SW480 (cell line): ENCODE measurements around the gene CAPZA1.

Experiments
- DNase-seq: peaks from one replicate; pipeline ENCODE4 v3.0.0-alpha.2; 2016; ENCODE audit warnings: low spot score

The CAPZA1 gene

DNA sequence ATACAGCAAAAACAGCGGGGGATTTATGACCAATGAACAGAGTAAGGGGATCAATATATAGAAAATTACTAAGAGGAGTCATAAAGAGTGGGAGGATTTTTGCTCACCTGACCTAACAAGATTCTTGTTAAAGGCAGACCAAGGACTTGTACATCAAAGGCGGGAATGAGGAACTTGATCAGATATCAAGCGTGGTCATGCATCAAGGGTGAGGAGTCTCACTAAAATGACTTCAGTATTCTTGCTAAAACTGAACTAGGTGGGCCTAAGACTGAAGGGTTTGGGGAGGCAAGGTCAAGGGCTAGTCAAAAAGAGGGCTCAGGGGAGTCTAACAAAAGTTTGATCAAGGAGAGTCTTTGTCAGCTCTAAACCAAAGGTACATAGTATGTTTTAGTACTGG lies 56.9 kb downstream of the CAPZA1 start:
- DNase-seq = no peak

- no peak for DNase-seq
Observed at GRCh38 chr1:112677501-112677900, 57.9 kb downstream of the CAPZA1 start.

DNA sequence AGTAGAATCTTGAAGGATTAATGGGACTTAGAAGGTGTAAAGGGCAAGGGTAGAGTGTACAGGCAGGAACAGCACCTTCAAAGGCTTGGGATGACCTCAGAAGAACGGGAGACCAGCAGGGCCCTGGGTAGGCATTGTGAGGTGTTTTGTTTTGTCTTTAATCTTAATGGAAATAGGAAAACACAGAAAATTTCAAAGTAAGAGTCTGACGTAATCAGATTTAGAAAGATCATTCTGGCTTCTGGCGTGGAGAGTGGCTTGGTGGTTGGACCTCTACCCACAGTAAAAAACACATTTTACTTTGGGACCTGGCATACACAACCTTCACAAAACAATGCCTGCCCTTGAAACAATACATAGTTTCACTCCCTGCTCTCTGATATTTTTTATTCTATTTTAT lies 59.0 kb downstream of the CAPZA1 start:
- no peak for DNase-seq

GRCh38 chr1:112685913-112686312 lies 66.3 kb downstream of the CAPZA1 start:
- no peak for DNase-seq

GRCh38 chr1:112686417-112686816 lies 66.8 kb downstream of the CAPZA1 start:
- no peak for DNase-seq

GRCh38 chr1:112686835-112687234 lies 67.2 kb downstream of the CAPZA1 start:
- DNase-seq = peak; percentile 8

- DNase-seq = no peak
Observed at GRCh38 chr1:112687361-112687760, 67.7 kb downstream of the CAPZA1 start.

DNA sequence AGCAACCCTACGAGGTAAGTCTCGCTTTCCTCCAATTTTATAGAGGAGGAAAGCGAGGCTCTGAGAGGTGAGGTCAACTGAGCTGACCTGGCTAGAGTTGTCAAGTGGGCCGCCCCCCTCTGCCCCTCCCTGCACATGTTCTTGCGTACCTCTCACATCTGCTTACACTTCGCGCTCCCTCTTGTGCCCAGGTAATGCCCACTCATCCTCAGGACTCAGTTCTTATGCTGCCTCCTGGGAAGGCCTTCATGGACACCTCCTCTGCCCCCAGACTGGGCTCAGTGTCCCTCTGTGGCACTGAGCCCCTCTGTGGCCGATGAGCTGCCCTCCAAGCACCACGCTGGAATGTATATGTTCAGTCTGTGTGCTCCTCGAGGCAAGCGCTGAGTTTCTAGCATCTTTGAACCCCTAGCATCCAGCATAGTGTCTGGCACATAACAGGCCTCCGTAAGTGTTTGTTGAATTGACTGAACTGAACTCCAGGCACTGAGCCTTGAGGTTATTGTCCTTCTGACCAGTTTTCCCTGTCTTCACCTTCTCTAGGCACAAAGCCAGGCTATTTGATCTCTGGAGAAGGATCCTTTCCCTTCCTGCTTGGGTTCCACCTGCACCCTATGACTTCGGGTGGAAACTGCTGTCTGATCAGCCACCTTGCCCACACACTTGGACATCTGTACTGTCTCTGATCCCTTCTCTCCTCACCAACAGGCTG lies 68.3 kb downstream of the CAPZA1 start:
- no peak for DNase-seq

GRCh38 chr1:112688781-112689193 lies 69.2 kb downstream of the CAPZA1 start:
- no peak for DNase-seq

DNA sequence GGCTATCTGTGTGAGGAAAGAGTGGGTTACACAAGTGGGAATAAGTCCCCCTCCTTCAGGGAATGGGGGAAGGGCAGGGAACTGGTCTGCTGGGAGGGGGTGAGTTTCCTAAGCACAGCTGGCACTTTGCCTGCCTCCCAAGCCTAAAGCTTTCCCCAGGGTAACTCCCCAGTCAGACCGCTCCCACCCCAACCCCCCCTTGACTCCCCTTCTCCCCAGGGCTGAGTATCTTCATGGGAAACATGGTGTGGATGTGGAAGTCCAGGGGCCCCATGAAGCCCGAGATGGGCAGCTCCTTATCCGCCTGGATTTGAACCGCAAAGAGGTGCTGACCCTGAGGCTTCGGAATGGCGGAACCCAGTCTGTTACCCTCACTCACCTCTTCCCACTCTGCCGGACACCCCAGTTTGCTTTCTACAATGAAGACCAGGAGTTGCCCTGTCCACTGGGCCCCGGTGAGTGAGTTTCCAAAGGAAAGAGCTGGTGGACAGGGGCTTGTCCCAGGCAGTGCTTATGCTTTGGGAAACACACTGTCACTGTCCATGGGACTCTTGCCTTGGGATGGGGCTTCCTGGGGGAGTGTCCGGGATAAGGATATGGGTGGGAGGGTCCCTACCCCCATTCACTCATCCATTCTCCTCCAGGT lies 69.7 kb downstream of the CAPZA1 start:
- DNase-seq = no peak

- no peak for DNase-seq
Observed at GRCh38 chr1:112689842-112690237, 70.2 kb downstream of the CAPZA1 start.

DNA sequence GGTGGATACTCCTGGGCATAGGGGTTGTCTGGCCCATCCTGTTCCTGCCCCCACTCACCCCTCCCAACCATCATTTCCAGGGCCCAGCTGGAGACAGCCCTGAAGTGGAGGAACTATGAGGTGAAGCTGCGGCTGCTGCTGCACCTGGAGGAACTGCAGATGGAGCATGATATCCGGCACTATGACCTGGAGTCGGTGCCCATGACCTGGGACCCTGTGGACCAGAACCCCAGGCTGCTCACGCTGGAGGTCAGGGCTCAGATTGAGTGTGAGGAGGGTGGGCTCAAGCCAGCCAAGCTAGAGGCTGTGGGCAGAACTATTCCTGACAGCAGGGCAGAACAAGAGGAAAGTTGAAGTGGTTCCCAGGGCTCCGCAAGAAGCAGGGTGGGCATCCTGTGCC lies 73.0 kb downstream of the CAPZA1 start:
- DNase-seq = no peak

DNA sequence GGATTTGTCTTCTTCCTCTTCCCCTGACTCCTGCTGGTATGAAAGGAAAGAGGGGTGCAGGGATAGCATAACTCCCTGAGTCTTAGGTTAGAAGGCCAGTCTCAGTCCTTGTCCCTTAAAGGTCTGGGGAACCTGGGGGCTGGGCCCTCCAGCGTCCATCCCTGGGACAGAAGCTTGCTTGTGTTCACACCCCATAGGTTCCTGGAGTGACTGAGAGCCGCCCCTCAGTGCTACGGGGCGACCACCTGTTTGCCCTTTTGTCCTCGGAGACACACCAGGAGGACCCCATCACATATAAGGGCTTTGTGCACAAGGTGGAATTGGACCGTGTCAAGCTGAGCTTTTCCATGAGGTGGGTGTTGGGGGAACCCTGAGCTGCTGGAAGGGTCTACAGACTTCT lies 74.2 kb downstream of the CAPZA1 start:
- no peak for DNase-seq

- no peak for DNase-seq
Observed at GRCh38 chr1:112694363-112694929, 74.8 kb downstream of the CAPZA1 start.

DNA sequence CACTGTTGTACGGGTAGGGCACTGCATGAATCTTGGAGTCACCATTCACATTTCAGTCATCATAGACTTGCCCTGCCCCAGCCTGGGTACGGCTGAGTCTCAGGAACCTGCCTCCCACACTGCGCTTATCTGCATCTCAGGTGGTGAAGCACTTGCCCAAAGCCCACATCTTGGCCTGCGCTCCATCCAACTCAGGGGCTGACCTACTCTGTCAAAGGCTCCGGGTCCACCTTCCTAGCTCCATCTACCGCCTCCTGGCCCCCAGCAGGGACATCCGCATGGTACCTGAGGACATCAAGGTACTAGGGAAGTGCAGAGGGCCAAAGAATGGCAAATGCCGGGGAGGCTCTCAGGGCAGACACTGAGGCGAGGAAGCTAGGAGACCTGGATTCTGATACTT lies 75.6 kb downstream of the CAPZA1 start:
- no peak for DNase-seq

DNA sequence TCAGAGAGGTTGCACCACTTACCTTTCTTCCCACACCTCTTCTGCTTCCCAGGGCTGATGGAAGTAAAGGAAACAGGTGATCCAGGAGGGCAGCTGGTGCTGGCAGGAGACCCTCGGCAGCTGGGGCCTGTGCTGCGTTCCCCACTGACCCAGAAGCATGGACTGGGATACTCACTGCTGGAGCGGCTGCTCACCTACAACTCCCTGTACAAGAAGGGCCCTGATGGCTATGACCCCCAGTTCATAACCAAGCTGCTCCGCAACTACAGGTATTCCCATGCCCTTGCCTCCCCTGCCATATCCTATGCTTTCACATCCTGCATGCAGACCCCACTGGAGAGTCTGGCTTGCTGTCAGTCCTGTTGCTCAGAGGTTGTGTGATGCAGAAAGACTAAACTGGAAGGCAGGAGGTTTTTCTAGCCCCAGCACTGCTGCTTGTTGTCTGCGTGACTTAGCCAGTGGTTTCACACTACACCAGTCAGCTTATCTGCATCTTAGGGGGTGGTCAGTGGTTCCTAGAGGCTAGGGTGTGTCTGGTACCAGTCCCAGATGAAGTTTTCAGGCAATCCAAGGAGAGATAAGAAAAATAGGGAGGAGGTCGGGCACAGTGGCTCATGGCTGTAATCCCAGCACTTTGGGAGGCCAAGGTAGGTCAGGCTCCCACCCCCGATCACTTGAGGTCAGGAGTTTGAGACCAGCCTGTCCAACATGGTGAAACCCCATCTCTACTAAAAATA lies 77.1 kb downstream of the CAPZA1 start:
- DNase-seq = no peak

GRCh38 chr1:112697781-112698201 lies 78.2 kb downstream of the CAPZA1 start:
- no peak for DNase-seq

DNA sequence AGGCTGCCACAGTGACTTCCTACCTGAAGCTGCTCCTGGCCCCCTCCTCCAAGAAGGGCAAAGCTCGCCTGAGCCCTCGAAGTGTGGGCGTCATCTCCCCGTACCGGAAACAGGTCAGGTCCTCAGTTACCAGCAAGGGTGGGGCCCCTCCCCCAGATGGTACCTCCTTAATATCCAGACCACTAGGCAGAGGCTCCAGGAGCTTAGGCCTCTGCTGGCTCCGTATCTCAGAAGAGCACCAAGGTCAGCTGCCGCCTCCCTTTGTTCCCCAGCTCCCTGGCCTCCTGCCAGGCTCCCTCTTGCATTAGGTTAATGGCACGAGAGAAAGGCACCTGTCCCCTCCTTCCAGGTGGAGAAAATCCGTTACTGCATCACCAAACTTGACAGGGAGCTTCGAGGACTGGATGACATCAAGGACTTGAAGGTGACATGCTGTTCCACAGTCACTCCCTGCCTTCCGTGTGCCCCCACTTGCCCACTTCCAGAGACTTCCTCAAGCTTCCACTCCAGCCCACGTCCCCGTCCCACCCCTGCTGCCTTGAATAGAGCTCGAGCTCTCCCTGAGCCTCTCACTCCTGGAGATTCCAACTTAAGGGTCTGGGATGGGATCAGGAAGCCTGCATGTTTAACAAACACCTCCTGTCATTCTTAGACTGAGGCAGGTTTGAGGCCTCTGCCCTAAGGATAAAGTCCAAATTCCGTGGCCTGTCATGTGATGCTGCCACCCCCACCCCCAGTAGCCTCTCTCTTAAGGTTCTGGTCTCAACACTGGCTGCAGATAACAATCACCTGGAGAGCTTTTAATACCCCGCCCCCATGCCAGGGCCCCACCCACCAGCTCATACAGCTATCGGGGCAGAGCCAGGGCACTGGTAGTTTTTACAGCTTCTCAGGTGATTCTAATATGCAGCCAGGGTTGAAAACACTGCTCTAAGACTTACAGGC lies 79.0 kb downstream of the CAPZA1 start:
- peak; percentile 71 for DNase-seq

GRCh38 chr1:112699425-112700144 lies 80.0 kb downstream of the CAPZA1 start:
- DNase-seq = no peak

DNA sequence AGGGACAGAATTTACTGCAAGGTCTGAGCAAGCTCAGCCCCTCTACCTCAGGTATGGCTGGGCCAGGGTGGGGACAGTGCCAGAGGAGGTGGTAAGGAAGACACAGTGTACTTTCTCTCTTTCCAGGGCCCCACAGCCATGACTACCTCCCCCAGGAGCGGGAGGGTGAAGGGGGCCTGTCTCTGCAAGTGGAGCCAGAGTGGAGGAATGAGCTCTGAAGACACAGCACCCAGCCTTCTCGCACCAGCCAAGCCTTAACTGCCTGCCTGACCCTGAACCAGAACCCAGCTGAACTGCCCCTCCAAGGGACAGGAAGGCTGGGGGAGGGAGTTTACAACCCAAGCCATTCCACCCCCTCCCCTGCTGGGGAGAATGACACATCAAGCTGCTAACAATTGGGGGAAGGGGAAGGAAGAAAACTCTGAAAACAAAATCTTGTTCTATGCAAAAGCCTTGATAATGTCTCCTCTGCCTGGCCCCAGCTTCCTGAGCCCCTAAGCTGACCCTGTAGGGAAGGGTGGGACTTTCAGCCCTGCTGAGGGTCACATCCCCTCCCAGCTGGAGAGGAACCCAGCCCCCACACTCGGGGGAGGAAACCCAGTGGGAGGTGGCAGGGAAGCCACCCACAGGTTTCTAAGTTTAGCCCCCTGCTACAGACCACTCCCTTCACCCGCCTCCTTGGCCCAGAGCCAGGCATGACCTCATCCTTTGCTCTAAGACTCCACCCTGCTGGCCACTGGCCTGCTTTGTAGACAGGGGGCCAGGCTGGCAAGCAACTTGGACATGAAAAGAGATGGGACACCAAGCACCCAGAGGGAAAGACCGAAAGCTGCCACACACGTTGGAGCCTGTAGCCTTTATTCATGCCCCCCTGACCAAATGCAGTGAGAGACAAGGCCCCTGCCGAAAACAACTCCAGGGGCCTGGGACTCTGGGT lies 80.9 kb downstream of the CAPZA1 start:
- peak; percentile 75 for DNase-seq
